HepG2 (cell line): ENCODE results near the gene SLCO4A1. TPM values are rescaled to one million over a fixed set of nuclear protein-coding genes. Genes with fewer than 3 reads are reported as not detected.

Experiments
- ATAC-seq: fragments of 200-7000 bp; cut with Tn5 transposase; 3 replicates; pipeline ENCODE4 v1.9.1; 2020; ENCODE audit warnings: mild to moderate bottlenecking, moderate library complexity
- BruUV-seq: library from RNA; stranded (reverse); fragments of 400-500 nt; replicated peaks from 2 replicates; lab custom pipeline; 2021; lab: Mats Ljungman, UMichigan
- CTCF ChIA-PET: fragments of 300-600 bp; formaldehyde crosslinking; extraction: SDS; loops from one replicate; lab custom pipeline; 2021; ENCODE audit warnings: low total read pairs, inconsistent platforms, low intra/inter-chr PET ratio; lab: Yijun Ruan, JAX
- POLR2A ChIA-PET: fragments of 350-600 bp; sonication (Branson Sonifier 250); formaldehyde crosslinking; loops from one replicate; lab custom pipeline; 2020; ENCODE audit warnings: antibody characterized with exemption, inconsistent platforms; lab: Yijun Ruan, JAX
- DNase-seq: peaks from one replicate; pipeline ENCODE4 v3.0.0-alpha.2; 2015; ENCODE audit warnings: low spot score
- FAIRE-seq: peaks from 3 replicates; lab custom pipeline; 2011; peaks lifted over from hg19 to GRCh38; lab: Jason Lieb, UNC
- H2AFZ ChIP-seq: one replicate; pipeline ENCODE4 v1.6.1; 2011; ENCODE audit warnings: low read length, inconsistent platforms
- H3K27ac ChIP-seq: fragments of 300-600 bp; 3 replicates; pipeline ENCODE4 v1.8.0; 2011; ENCODE audit warnings: mixed run types, mild to moderate bottlenecking, mixed read lengths, low read length, inconsistent platforms; ENCODE audit not compliant: insufficient read depth; ENCODE audit errors: extremely low read length
- H3K27me3 ChIP-seq, 2 experiments: fragments of 200-600 bp in 1 of 2; 2 replicates in 1 of 2; 3 replicates in 1 of 2; pipeline versions ENCODE4 v1.6.0 to v1.8.0; 2011; ENCODE audit warnings: low read length in 2 of 2, mild to moderate bottlenecking in 2 of 2, moderate library complexity in 2 of 2, inconsistent platforms in 1 of 2; ENCODE audit not compliant: insufficient read depth in 2 of 2, control insufficient read depth in 1 of 2
- H3K36me3 ChIP-seq, 2 experiments: fragments of 200-600 bp in 1 of 2; replicated peaks in 1 of 2; 2 replicates in 1 of 2; 3 replicates in 1 of 2; pipeline versions ENCODE4 v1.5.1 to v1.8.0; 2011; ENCODE audit warnings: low read length in 2 of 2, inconsistent platforms in 1 of 2; ENCODE audit not compliant: insufficient read depth in 2 of 2, control insufficient read depth in 1 of 2
- H3K4me1 ChIP-seq: 2 replicates; pipeline ENCODE4 v1.5.1; 2012; ENCODE audit warnings: low read length, inconsistent platforms; ENCODE audit not compliant: insufficient read depth
- H3K4me2 ChIP-seq: 2 replicates; pipeline ENCODE4 v1.6.0; 2011; ENCODE audit warnings: low read depth, low read length, inconsistent platforms
- H3K4me3 ChIP-seq, 3 experiments: fragments of 200-600 bp in 1 of 3; sonication (generic), shearing (Covaris generic) in 1 of 3; replicated peaks in 1 of 3; 2 replicates each; pipeline ENCODE4 v1.5.1; 2011 to 2016; ENCODE audit warnings: low read length in 3 of 3, inconsistent platforms in 2 of 3, low read depth in 2 of 3, mild to moderate bottlenecking in 2 of 3, control low read depth in 1 of 3, mixed read lengths in 1 of 3; ENCODE audit not compliant: insufficient read depth in 1 of 3
- H3K79me2 ChIP-seq: one replicate; pipeline ENCODE4 v1.6.1; 2011; ENCODE audit warnings: low read length, inconsistent platforms; ENCODE audit not compliant: insufficient read depth
- H3K9ac ChIP-seq: 2 replicates; pipeline ENCODE4 v1.6.0; 2011; ENCODE audit warnings: mild to moderate bottlenecking, low read depth, low read length, inconsistent platforms; ENCODE audit not compliant: insufficient read depth
- H3K9me3 ChIP-seq: 2 replicates; pipeline ENCODE4 v1.5.1; 2012; ENCODE audit warnings: mild to moderate bottlenecking, low read length
- H4K20me1 ChIP-seq: 2 replicates; pipeline ENCODE4 v1.6.0; 2011; ENCODE audit warnings: inconsistent platforms, mild to moderate bottlenecking, low read length, moderate library complexity; ENCODE audit not compliant: insufficient read depth
- NFE2L2 ChIP-seq: fragments of 150-350 bp; IDR thresholded peaks from 2 replicates; pipeline ENCODE4 v1.6.1; 2014; ENCODE audit warnings: low read length
- SRY ChIP-seq: sonication (generic); formaldehyde crosslinking; IDR thresholded peaks from 2 replicates; pipeline ENCODE4 v1.8.0; 2022; ENCODE audit warnings: mild to moderate bottlenecking, missing genetic modification reagents
- ZNF121 ChIP-seq: sonication (generic); formaldehyde crosslinking; IDR thresholded peaks from 2 replicates; pipeline ENCODE4 v1.5.0; 2020; ENCODE audit warnings: mild to moderate bottlenecking, missing genetic modification reagents
- WGBS: methylation state at CpG from one replicate; pipeline ENCODE4 v1.1.6; 2017; ENCODE audit warnings: low lambda C conversion rate; 5-methylcytosine and 5-hydroxymethylcytosine counted together
- in situ Hi-C: cut with HindIII; loops from 2 replicates; pipeline ENCODE4 v1.10.0; 2017; ENCODE audit warnings: low pct_unique_long_range_greater_than_20kb; ENCODE audit not compliant: extremely low pct_ligation_motif_present
- intact Hi-C: fragments of 100-400 bp; cut with micrococcal nuclease; formaldehyde crosslinking; loops from one replicate; pipeline ENCODE4 v1.10.0; 2022; ENCODE audit not compliant: unreplicated experiment
- polyA plus RNA-seq, 8 experiments: library from polyadenylated mRNA; depleted of rRNA in 3 of 8; stranded (reverse) in 7 of 8; unstranded in 1 of 8; fragments of >200 nt; fragmentation: Illumina TruSeq in 4 of 8; extraction: Trizol in 4 of 8; gene quantifications; 2 replicates each; pipeline versions ENCODE4 v1.2.1 to v1.2.3, GENCODE V29; 2011 to 2016; ENCODE audit warnings: low read depth in 4 of 8, missing spikeins in 1 of 8, mixed read lengths in 1 of 8; ENCODE audit not compliant: insufficient read depth in 1 of 8
- total RNA-seq, 5 experiments: library from RNA; depleted of rRNA; stranded (reverse); fragments of >200 nt; fragmentation: Illumina TruSeq; extraction: Trizol; gene quantifications; 2 replicates each; pipeline ENCODE4 v1.2.3, GENCODE V29; 2016; ENCODE audit warnings: low read depth in 1 of 5
- TF ChIP-seq, protein P1 (sequence below): IDR thresholded peaks from 2 replicates; pipeline ENCODE4 v1.6.1; 2016; ENCODE audit warnings: mild to moderate bottlenecking
- TF ChIP-seq, protein P2 (sequence below): sonication (generic); formaldehyde crosslinking; IDR thresholded peaks from 2 replicates; pipeline ENCODE4 v1.4.0; 2020; ENCODE audit warnings: missing genetic modification reagents

Gene SLCO4A1
- total and polyA plus RNA-seq, 2 of the 13 experiments (the other 11 are each of a cell fraction or from before 2014, with no cell fraction given): 55.5 to 112 TPM

DNA sequence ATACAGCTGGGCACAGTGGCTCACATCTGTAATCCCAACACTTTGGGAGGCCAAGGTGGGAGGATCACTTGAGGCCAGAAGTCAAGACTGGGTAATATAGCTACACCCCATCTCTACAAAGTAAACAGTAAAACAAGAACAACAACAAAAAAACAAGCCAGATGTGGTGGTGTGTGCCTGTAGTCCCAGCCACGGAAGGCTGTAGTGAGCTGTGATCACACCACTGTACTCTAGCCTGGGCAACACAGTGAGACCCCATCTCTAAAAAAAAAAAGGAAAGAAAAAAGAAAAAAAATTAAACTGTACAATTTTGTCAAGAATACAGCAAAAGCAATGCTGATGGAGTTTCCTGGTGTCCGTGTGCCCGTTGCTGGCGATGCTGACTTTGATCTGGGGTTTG is 47.2 kb upstream of the SLCO4A1 start:
- no peak for FAIRE-seq
- H3K9ac ChIP-seq: no peak overlapping the region
- WGBS: 0% methylated on average over 4 of the region's 4 CpGs
- H3K4me3 ChIP-seq: no peak overlapping the region
- POLR2A ChIA-PET: interaction anchor here (0.8 kb wide), 1 partner anchor 29 kb away, joined by 3 read pairs; no protein-coding TSS in a partner anchor
- intact Hi-C loops: loop anchor here (5.0 kb wide), 1 partner anchor 1348 kb away; no protein-coding TSS in a partner anchor
- H3K79me2 ChIP-seq: no peaks in the 10 kb centered on the region
- no peaks in the 10 kb centered on the region for H3K4me1 ChIP-seq
- no peaks in the 10 kb centered on the region for H3K36me3 ChIP-seq
- no peaks in the 10 kb centered on the region; the same call in 1 of the 2 replicates for H4K20me1 ChIP-seq
- no peak for DNase-seq
- no peak overlapping the region for H3K27ac ChIP-seq
- H3K4me2 ChIP-seq: no peak overlapping the region
- ATAC-seq: no peak
- in situ Hi-C loops: no loop called here
- H3K27me3 ChIP-seq: peaks cover 32 to 95% of the 10 kb centered on the region in 2 experiments
- TF ChIP-seq, protein P1, sequence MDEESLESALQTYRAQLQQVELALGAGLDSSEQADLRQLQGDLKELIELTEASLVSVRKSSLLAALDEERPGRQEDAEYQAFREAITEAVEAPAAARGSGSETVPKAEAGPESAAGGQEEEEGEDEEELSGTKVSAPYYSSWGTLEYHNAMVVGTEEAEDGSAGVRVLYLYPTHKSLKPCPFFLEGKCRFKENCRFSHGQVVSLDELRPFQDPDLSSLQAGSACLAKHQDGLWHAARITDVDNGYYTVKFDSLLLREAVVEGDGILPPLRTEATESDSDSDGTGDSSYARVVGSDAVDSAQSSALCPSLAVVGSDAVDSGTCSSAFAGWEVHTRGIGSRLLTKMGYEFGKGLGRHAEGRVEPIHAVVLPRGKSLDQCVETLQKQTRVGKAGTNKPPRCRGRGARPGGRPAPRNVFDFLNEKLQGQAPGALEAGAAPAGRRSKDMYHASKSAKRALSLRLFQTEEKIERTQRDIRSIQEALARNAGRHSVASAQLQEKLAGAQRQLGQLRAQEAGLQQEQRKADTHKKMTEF (CRISPR knock-in tag): no peak
- no peak for TF ChIP-seq NFE2L2
- TF ChIP-seq, protein P2, sequence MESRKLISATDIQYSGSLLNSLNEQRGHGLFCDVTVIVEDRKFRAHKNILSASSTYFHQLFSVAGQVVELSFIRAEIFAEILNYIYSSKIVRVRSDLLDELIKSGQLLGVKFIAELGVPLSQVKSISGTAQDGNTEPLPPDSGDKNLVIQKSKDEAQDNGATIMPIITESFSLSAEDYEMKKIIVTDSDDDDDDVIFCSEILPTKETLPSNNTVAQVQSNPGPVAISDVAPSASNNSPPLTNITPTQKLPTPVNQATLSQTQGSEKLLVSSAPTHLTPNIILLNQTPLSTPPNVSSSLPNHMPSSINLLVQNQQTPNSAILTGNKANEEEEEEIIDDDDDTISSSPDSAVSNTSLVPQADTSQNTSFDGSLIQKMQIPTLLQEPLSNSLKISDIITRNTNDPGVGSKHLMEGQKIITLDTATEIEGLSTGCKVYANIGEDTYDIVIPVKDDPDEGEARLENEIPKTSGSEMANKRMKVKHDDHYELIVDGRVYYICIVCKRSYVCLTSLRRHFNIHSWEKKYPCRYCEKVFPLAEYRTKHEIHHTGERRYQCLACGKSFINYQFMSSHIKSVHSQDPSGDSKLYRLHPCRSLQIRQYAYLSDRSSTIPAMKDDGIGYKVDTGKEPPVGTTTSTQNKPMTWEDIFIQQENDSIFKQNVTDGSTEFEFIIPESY: no peak
- peak; percentile 49; the same call in 1 of the 2 replicates for TF ChIP-seq ZNF121
- no peak for TF ChIP-seq SRY
- no peaks in the 10 kb centered on the region for H3K9me3 ChIP-seq
- CTCF ChIA-PET: no interaction called here
- no TSS peak for BruUV-seq
- no peak overlapping the region for H2AFZ ChIP-seq
